Measurements from ENCODE around the gene BMPR1B.

- TF ChIP-seq, protein P1, sequence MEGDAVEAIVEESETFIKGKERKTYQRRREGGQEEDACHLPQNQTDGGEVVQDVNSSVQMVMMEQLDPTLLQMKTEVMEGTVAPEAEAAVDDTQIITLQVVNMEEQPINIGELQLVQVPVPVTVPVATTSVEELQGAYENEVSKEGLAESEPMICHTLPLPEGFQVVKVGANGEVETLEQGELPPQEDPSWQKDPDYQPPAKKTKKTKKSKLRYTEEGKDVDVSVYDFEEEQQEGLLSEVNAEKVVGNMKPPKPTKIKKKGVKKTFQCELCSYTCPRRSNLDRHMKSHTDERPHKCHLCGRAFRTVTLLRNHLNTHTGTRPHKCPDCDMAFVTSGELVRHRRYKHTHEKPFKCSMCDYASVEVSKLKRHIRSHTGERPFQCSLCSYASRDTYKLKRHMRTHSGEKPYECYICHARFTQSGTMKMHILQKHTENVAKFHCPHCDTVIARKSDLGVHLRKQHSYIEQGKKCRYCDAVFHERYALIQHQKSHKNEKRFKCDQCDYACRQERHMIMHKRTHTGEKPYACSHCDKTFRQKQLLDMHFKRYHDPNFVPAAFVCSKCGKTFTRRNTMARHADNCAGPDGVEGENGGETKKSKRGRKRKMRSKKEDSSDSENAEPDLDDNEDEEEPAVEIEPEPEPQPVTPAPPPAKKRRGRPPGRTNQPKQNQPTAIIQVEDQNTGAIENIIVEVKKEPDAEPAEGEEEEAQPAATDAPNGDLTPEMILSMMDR (IDR thresholded peaks at IDR 0.05): no peak
- no peak for TF ChIP-seq RAD21 (conservative IDR thresholded peaks at IDR 0.05 in 1 of 2, IDR thresholded peaks at IDR 0.05 in 1 of 2)
- TF ChIP-seq HDAC2 (IDR thresholded peaks at IDR 0.05): no peak
- TF ChIP-seq POLR2A (IDR thresholded peaks at IDR 0.05; ENCODE audit: low read length): no peak
- TF ChIP-seq CBX2 (IDR thresholded peaks at IDR 0.05; ENCODE audit: borderline replicate concordance, low read depth): no peak
- TF ChIP-seq JUNB (IDR thresholded peaks at IDR 0.05): no peak
Observed at GRCh38 chr4:95077864-95078263, 320.1 kb downstream of the BMPR1B start.
